ENCODE measurements around the gene WDPCP. TPM values are rescaled to one million over a fixed set of nuclear protein-coding genes. Genes with fewer than 3 reads are reported as not detected.
A peak's percentile ranks its signal among the peaks of the same experiment; 100 is the strongest.

Gene WDPCP
- polyA plus RNA-seq, 1 of the 3 experiments (the other 2 are of a cell fraction), result 3.1 TPM

GRCh38 chr2:63582873-63583272, 5.4 kb downstream of the WDPCP start:
- Histone ChIP-seq H3K4me3 (ENCODE audit: low read depth in 2 of 2, low read length in 1 of 2) (no peak overlapping the region), H3K9me2 (no peaks in the 10 kb centered on the region), H3K4me2 (no peak overlapping the region), H3K4me1 (ENCODE audit: control insufficient read depth in 1 of 2, insufficient read depth in 2 of 2, low read depth in 1 of 2, low read length in 1 of 2) (peaks cover 4 to 8% of the 10 kb centered on the region in 2 experiments; a peak in 2 of 4 replicates), H3F3A (replicated peaks; ENCODE audit: insufficient read depth) (peaks cover 22% of the 10 kb centered on the region), H3K36me3 (replicated peaks in 1 of 2; ENCODE audit: control insufficient read depth in 1 of 2, insufficient read depth in 2 of 2, low read length in 1 of 2) (peaks cover 0 to 6% of the 10 kb centered on the region in 2 experiments), H3K79me2 (ENCODE audit: insufficient read depth) (peaks cover 70% of the 10 kb centered on the region), H3K9ac (no peak overlapping the region), H4K20me1 (ENCODE audit: insufficient read depth) (no peaks in the 10 kb centered on the region), H2AFZ (ENCODE audit: low read depth) (no peak overlapping the region), H3K27me3 (ENCODE audit: insufficient read depth) (no peaks in the 10 kb centered on the region), H3K9me3 (no peaks in the 10 kb centered on the region), H3K27ac (ENCODE audit: low read depth in 2 of 2, low read length in 1 of 2) (no peak overlapping the region)
- ChIA-PET CTCF (no interaction called here), POLR2A (no interaction called here)
- 94% methylated on average over 1 of the region's 1 CpG for WGBS (ENCODE audit: low lambda C conversion rate)
- no peak for DNase-seq
- TF ChIP-seq RCOR1 (IDR thresholded peaks at IDR 0.05; ENCODE audit: low read length) (no peak), YY1 (IDR thresholded peaks at IDR 0.05; ENCODE audit: low read depth) (no peak), IRF3 (IDR thresholded peaks at IDR 0.05; ENCODE audit: low read depth, low read length) (no peak), USF1 (IDR thresholded peaks at IDR 0.05; ENCODE audit: borderline replicate concordance, low read depth) (no peak), RFX5 (IDR thresholded peaks at IDR 0.05; ENCODE audit: low read length) (no peak), FOXM1 (IDR thresholded peaks at IDR 0.05; ENCODE audit: low read depth) (no peak), FOXJ3 (CRISPR knock-in tag; IDR thresholded peaks at IDR 0.05) (no peak), TEAD4 (IDR thresholded peaks at IDR 0.05; ENCODE audit: borderline replicate concordance, insufficient read depth) (no peak), PBX3 (IDR thresholded peaks at IDR 0.05) (no peak), POLR2AphosphoS5 (IDR thresholded peaks at IDR 0.05; ENCODE audit: low read depth, low read length) (no peak), EP300 (IDR thresholded peaks at IDR 0.05; ENCODE audit: borderline replicate concordance in 1 of 2, low read depth in 1 of 2, low read length in 1 of 2) (no peak)

GRCh38 chr2:63581298-63581961, 6.8 kb downstream of the WDPCP start:
- Histone ChIP-seq H3K4me1 (ENCODE audit: control insufficient read depth in 1 of 2, insufficient read depth in 2 of 2, low read depth in 1 of 2, low read length in 1 of 2) (peaks cover 4 to 5% of the 10 kb centered on the region in 2 experiments; a peak in 2 of 4 replicates), H3K4me2 (peak overlapping the region; percentile 60), H2AFZ (ENCODE audit: low read depth) (peak overlapping the region; percentile 21; the same call in 1 of the 2 replicates), H3F3A (replicated peaks; ENCODE audit: insufficient read depth) (peaks cover 22% of the 10 kb centered on the region), H3K9me3 (no peaks in the 10 kb centered on the region), H3K27me3 (ENCODE audit: insufficient read depth) (no peaks in the 10 kb centered on the region), H3K4me3 (ENCODE audit: low read depth in 2 of 2, low read length in 1 of 2) (0 out of 4 replicates have a peak overlapping the region, but pooled peaks of 1 of the 2 experiments have one; percentile 2), H3K79me2 (ENCODE audit: insufficient read depth) (peaks cover 56% of the 10 kb centered on the region), H3K9ac (peak overlapping the region; percentile 48; the same call in 1 of the 2 replicates), H3K9me2 (no peaks in the 10 kb centered on the region), H4K20me1 (ENCODE audit: insufficient read depth) (no peaks in the 10 kb centered on the region), H3K36me3 (replicated peaks in 1 of 2; ENCODE audit: control insufficient read depth in 1 of 2, insufficient read depth in 2 of 2, low read length in 1 of 2) (peaks cover 0 to 6% of the 10 kb centered on the region in 2 experiments), H3K27ac (ENCODE audit: low read depth in 2 of 2, low read length in 1 of 2) (peak overlapping the region in 1 of 2 experiments; percentile 85; a peak in 2 of 4 replicates)
- 38% methylated on average over 5 of the region's 5 CpGs for WGBS (ENCODE audit: low lambda C conversion rate)
- no peak for DNase-seq
- CTCF ChIA-PET, result interaction anchor here (1.1 kb wide), 1 partner anchor 1124 kb away, joined by 3 read pairs; no protein-coding TSS in a partner anchor
- POLR2A ChIA-PET, result no interaction called here
- 0 out of 2 replicates have a peak, but pooled peaks have one; percentile 24 for TF ChIP-seq MAX (IDR thresholded peaks at IDR 0.05; ENCODE audit: low read depth)
- TF ChIP-seq RXRA (IDR thresholded peaks at IDR 0.05; ENCODE audit: borderline replicate concordance, low read depth), result no peak
- no peak for TF ChIP-seq GATA2 (CRISPR knock-in tag; IDR thresholded peaks at IDR 0.05)
- peak; percentile 27; the same call in 1 of the 2 replicates for TF ChIP-seq NFIC (IDR thresholded peaks at IDR 0.05; ENCODE audit: borderline replicate concordance)
